HG03378 (cell line): Measurements from ENCODE around the gene CHPF.

Experiments used
- ATAC-seq: cut with Tn5 transposase; IDR thresholded peaks from one replicate; pipeline ENCODE4 v1.9.1; 2021; ENCODE audit warnings: mild to moderate bottlenecking, moderate library complexity; ENCODE audit not compliant: unreplicated experiment

Gene CHPF, protein sequence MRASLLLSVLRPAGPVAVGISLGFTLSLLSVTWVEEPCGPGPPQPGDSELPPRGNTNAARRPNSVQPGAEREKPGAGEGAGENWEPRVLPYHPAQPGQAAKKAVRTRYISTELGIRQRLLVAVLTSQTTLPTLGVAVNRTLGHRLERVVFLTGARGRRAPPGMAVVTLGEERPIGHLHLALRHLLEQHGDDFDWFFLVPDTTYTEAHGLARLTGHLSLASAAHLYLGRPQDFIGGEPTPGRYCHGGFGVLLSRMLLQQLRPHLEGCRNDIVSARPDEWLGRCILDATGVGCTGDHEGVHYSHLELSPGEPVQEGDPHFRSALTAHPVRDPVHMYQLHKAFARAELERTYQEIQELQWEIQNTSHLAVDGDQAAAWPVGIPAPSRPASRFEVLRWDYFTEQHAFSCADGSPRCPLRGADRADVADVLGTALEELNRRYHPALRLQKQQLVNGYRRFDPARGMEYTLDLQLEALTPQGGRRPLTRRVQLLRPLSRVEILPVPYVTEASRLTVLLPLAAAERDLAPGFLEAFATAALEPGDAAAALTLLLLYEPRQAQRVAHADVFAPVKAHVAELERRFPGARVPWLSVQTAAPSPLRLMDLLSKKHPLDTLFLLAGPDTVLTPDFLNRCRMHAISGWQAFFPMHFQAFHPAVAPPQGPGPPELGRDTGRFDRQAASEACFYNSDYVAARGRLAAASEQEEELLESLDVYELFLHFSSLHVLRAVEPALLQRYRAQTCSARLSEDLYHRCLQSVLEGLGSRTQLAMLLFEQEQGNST

DNA sequence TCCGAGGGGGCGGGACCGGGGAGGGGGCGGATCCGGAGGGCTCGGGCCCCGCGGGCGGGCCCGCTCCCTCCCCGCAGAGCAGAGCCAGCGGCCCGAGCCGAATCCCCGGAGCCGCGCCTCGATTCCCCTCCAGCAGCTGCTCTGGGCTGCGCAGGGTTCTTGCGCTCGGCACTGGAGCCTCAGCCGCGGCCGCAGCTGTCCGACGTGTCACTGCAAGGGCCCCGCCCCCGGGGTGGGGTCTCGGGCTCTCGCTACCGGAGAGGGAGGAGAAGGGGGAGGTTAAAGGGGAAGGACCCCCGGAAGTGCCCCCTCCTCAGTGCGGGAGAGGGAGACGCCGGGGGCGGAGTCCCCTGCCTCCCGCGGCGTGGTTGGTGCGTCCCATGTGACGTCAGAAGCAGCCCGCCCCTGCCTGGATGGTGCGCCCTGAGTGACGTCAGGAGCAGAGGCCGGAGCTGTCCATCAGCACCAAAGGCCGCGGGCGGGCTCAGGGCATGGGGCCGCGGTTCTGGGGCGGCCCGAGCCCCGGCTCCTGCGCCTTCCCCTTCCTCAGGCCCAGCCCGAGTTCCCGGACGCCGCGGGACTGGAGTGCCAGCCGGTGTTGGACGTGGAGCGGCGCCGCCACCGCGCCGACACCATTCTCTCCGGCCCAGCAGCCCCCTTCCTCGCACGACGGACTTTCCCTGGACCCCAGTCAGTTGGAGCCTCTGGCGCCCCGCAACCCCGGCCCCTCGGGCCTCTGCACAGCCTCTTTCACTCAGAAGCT lies at the start of gene CHPF, which contains the start of gene TMEM198:
TSS of gene CHPF (minus strand) at position 214 of the 763 bp plus-strand sequence. CDS start 271 bp downstream, outside the sequence.
TSS of gene TMEM198 (plus strand) at position 433 of the 763 bp plus-strand sequence. CDS start 700 bp downstream, outside the sequence.
- ATAC-seq = peak; percentile 60

DNA sequence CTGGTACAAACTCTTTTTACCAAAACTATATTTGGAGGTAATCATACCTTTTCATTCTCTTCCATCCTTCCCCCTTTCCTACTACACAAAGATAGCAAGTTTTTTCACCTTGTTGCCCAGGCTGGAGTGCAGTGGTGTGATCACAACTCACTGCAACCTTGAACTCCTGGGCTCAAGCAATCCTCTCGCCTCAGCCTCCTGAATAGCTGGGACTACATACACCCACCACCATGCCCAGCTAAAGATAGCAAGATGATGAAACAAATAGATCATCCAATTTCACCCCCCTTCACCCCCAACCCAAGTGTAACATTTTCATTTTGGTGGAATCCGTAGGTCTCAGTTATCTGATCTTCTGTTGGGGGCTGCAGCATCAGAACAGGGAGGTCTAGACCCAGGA lies 49.5 kb upstream of the CHPF start:
- no peak for ATAC-seq

DNA sequence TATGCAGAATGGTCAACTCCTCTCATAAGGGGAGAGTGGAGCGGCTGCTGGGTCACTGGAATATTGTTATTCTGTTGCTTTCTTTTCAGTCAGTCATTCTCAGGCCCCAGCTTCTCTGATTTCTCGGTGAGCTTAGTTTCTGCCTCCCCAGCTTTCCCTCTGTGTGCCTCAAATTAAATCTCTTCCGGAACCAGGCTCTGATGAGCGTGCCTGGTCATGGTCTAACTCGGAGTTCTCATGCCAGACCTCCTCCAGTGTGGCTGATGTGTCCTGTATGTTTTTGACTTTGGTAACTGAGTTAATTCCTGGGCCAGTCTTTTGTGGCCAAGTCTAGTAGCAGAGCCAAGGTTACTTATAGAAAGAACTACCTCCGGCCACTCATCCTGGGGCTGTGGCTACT lies 49.1 kb upstream of the CHPF start:
- no peak for ATAC-seq

DNA sequence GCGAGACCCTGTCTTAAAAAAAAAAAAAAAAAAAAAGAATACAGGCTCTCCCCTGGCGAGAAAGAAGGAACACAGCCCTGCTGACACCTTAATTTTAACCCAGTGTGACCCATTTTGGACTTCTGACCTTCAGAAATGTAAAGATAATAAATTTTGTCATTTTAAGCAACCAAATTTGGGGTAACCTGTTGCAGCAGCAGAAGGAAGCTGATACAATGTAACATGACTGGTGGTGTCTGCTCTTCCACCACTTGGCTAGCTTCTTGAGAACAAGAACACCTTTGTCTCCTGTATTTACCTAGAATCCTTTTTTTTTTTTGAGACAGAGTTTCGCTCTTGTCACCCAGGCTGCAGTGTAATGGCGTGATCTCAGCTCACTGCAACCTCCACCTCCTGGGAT lies 47.5 kb upstream of the CHPF start:
- ATAC-seq = no peak

DNA sequence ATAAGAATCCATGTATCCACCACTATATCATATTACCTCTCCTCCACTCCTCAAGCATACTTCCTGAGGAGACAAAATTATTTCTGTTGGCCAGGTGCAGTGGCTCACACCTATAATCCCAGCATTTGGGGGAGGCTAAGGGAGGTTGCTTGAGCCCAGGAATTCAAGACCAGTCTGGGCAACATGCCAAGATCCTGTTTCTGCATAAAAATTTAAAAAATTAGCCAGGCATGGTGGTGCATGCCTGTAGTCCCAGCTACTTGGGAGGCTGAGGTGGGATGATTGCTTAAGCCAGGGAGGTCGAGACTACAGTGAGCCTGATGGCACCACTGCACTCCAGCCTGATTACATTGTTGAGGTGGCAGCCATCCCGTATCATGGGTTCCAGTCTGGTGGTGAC lies 37.7 kb upstream of the CHPF start:
- no peak for ATAC-seq

DNA sequence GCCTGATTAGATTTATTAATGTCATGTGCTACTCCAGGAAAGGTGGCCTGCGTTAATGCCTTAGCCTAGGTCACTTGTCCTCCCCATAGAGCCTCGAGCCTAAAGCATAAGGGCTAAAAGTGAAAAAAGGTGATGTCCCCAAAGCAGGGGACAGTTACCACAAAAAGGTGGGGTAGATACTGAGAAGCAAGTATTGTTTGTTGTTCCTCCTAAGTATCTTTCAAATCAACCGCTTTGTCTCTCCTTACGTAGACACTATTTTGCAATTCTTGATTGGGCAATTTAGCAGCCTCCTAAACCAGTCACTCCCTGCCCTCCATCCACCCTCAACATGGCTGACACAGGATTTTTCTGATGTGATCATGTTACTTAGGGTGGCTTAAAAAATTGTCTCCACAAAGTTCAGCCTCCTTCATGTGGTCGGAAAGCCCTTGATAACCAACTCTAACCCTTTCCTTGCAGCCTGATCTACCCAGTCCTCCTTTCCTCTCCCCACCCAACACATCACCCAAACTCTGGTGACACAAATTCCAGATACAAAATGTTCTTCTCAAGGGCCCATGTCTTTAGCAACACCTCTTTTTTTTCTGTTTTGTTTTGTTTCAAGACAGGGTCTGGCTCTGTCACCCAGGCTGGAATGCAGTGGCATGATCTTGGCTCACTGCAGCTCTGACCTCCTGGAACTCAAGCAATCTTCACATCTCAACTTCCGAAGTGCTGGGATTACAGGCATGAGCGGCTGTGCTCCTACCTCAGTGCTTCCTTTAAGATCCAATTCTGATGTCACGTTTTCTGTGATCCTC lies 35.4 kb upstream of the CHPF start:
- no peak for ATAC-seq

DNA sequence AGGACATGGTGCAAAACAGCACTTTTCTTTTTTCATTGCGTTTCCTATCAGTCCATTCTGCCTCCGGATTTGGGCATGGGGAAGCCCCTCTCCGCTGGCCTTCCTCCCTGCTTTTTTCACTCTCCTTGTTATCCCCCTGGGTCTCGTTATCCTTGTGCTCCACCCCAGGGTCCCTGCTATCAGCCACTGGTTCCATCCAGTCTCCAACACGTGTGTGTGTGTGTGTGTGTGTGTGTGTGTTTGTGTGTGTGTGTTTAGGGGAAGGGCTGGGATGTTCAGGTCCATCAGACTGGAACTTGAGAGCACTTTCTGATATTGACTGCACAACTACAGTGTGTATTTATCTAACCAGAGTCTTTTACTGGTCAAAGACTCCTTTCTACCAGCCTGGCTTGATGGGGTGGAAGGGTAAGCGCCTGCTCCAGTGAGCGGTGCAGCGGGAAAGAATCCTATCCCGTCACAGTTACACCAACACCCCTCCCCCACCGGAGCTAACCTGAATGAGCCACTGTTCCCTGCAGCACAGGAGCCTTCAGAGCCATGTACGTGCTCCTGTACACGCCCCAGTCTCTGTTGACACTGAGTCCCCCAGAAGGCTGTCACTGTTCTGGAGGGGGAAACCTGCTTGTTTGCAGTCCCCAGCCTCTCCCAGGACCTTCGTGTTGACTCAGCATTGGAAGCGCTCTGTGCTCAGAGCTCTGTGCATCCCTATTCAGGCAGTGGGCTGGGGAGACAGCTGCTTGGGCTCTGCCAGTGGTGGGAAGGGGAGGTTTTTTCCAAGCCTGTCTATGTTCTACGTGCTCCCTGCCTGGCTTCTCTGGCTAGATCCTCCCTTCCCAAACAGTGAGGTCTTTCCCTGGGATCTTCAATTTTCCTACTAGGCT lies 33.1 kb upstream of the CHPF start:
- ATAC-seq = no peak

DNA sequence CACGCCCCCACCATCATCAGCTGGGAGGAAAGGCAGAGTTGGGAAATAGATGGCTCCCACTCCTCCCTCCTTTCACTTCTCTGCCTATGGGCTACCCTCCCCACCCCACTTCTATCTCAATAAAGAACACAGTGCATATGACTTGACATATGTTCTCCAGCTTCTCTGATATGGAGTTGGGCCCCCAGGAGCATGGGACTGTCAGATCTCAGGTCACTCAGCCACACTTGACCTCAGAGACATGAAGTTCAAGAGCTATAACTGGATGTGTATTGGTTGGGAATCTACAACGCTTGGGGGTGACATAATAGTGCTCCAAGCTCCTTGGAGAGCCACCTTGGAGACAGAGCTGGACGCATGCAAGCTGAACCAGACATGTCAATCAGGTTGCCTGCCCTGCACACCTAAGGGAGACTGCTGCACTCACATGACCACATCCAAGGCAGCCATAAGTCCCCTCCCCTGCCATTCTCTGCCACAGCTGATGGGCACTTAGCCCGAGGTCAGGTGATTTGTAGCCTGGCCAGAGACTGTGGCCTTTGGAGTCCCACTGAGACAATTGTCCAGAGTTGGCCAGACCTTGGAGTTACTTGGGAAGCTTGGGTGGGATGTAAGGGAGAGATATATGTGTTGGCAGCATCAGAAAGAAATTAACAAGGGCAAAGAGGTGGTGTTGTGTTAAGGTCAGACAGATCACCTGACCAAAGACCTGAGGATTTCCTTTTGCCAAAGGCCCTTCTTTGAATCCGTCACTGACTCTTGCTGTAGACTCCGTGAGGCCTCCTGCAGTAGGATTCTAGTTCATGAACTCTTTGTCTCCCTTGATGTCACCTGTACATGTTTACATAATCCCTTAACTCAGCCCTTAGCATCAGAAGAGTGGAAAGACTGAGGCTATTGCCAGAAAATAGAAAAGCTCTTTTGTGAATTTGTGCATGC lies 32.2 kb upstream of the CHPF start:
- no peak for ATAC-seq

DNA sequence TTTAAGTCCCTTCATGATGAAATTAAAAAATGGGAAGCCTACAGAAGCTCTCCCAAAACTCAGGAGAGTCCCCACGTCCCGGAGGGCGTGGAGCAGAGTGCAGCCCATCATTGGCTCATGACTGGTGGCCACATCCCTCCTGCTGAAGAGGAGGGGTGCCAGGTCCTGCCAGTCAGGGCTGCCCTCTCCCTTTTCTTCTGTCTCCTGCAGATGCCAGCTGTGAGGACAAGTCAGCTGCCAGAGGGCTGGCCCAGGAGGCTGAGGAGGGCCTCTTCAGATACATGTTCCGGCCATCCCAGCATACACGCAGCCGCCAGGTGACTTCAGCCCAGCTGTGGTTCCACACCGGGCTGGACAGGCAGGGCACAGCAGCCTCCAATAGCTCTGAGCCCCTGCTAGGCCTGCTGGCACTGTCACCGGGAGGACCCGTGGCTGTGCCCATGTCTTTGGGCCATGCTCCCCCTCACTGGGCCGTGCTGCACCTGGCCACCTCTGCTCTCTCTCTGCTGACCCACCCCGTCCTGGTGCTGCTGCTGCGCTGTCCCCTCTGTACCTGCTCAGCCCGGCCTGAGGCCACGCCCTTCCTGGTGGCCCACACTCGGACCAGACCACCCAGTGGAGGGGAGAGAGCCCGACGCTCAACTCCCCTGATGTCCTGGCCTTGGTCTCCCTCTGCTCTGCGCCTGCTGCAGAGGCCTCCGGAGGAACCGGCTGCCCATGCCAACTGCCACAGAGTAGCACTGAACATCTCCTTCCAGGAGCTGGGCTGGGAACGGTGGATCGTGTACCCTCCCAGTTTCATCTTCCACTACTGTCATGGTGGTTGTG lies 31.1 kb upstream of the CHPF start:
- ATAC-seq = no peak

DNA sequence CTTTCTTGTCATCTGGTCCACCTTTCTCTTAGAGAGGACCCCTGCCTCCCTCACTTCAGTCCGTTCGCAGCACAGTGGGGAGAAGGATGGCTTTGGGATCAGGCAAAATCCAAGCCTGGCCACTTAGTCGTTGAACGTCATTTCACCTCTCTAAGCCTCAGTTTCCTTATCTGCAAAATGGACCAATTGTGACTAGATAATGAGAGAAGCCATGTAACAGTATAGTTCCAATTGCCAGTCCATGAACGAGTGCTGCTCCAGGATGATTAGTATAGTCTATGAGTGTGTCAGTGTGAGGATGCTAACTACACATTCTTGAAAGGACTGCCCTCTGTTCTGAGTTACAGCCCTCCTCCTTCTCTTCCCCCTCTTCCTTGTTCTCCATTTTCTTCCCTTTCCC lies 29.6 kb upstream of the CHPF start:
- no peak for ATAC-seq

DNA sequence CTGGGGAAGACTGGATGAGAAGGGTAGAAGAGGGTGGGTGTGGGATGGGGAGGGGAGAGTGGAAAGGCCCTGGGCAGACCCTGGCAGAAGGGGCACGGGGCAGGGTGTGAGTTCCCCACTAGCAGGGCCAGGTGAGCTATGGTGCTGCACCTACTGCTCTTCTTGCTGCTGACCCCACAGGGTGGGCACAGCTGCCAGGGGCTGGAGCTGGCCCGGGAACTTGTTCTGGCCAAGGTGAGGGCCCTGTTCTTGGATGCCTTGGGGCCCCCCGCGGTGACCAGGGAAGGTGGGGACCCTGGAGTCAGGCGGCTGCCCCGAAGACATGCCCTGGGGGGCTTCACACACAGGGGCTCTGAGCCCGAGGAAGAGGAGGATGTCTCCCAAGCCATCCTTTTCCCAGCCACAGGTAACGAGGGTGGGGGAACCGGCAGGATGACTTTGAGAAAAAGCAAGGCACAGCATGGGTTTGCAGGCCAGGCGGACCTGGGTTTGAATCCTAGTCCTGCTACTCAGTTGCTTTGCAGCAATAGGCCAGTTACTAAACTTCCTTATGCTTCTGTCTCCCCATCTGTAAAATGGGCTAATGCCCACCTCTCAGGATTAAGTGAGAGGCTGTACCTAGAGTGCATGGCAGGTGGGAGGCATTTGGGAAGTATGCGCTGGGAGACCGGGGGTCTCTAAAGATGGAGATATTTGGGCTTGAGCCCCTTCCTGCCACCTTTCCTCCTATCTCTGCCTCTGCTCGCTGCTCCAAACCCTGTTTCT lies 28.8 kb upstream of the CHPF start, which contains the start of gene INHA:
TSS of gene INHA (plus strand) at position 74 of the 765 bp plus-strand sequence. CDS start at position 139, 65 bp downstream.
- ATAC-seq = no peak

DNA sequence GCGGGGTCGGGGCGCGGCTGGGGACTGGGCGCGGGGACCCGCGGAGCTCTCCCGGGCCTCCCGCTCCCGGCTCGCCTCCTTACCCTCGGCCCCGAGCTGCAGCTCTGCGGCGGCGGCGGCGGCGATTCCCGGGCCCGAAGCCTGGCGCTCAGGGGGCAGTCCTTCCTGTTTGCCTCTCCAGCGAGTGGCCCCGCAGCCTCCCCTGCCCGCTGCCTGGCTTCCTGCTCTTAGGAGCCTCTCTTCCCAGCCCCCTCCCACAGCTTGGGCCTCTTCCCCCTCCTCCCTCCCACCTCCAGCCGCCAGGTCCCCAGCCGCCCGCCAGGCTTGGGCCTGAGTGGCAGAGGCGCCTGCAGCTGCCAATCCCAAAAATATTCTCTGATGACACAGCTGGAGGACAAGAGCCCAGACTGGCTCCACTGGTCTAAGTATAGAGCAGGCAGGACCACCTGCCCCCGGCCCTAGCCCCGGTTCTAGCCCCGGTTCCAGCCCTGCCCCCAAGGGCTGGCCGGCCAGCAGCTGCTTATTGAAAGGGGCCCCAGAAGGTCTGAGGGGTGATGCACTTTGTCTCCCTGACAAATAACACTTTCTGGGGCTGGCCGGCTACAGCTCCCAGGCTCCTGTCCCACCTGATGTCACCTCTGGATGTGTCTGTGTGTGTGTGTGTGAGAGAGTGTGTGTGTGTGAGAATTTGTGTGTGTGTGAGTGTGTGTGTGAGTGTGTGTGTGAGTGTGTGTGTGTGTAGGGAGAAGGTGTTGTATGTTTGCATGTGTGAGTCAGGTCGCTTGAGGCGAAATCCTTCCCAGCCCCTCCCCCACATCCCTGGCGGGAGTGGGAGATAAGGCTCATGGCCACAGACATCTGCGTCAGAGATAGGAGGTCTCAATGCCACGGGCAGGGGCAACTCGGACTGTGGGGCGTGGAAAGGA lies 28.0 kb upstream of the CHPF start, which contains the start of gene OBSL1:
TSS of gene OBSL1 (minus strand) at position 229 of the 926 bp plus-strand sequence. CDS start 307 bp downstream, outside the sequence.
- ATAC-seq = no peak

DNA sequence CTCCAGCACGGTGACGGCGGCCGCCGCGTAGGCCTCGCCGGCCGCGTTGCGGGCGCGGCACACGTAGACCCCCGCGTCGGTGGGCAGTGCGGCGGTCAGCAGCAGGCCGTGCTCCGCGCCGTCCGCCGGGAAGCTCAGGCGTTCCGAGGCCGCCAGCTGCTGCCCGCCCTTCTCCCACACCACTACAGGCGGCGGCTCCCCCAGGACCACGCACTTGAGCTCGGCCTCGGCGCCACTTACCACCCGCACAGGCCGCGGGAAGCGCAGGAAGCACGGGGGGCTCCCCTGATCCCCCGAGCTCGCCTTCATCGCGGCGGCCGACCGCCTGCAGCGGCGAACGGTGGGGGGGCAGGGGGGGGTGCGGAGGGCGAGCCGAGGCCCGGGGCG lies 27.3 kb upstream of the CHPF start:
- ATAC-seq = no peak

DNA sequence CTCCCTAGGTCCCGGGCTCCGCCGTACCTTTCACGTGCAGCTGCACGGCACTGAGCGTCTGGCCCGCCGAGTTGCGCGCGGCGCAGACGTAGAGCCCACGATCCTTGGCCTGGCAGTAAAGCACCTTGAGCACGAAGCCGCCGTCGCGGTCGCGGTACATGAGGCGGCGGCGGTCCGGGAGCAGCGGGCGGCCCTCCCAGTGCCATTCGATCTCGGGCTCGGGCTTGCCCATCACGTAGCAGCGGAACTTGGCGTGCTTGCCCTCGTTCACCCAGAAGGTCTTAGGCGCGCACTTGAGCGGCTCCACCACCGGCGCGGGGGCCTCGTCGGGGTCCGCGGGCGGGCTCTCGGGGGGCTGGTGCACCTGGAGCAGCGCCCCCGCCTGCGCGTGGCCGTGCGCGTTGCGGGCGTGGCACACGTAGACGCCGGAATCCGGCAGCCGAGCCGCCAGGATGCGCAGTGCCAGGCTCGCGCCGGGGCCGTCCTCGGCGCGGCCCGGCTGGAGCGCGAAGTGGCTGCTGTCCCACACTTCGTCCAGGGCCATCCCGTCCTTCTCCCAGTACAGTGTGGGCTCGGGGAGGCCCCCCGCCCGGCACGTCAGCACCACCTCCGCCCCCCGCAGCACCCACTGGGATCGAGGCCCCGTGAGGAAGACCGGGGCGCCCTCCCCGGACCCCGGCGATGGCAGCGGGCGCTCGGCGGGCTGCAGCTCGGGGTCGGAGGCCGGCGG lies 26.8 kb upstream of the CHPF start:
- ATAC-seq = no peak

DNA sequence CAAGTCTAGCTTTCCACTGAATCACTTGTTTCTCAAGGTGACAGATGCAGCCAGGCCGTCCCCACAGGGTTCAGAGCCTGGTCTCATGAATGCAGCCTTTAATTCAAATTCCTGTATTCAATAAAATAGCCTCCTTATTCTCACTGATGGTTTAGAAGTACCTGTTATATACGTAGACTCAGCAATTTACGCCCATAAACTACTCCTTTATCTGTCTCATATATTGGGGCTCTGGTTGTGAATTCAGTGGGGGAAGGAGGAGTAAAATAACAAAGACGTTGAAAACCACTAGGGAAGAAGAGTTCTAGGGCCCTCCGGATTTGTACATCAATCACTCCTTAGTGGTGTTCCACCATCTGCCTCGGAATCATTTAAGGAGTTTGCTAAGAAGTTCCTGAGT lies 26.0 kb upstream of the CHPF start:
- no peak for ATAC-seq
